Measurements from ENCODE around the gene CEACAM1. TPM values are rescaled to one million over a fixed set of nuclear protein-coding genes. Genes with fewer than 3 reads are reported as not detected.

Gene CEACAM1
- total and polyA plus RNA-seq, 2 donors (not counting 1 experiment from before 2014, with no cell fraction given) = 0.03 TPM; not detected in 1

- Histone ChIP-seq H3K27ac (ENCODE audit: insufficient read depth, low read length) (no peak overlapping the region), H3K9ac (ENCODE audit: insufficient read depth, low read length) (no peak overlapping the region), H3K36me3 (ENCODE audit: control insufficient read depth, insufficient read depth, low read length) (no peaks in the 10 kb centered on the region), H2AFZ (ENCODE audit: low read length) (no peak overlapping the region), H3K79me2 (ENCODE audit: control insufficient read depth, insufficient read depth, low read length) (no peaks in the 10 kb centered on the region), H3K9me3 (ENCODE audit: control insufficient read depth, insufficient read depth, low read depth, low read length) (no peaks in the 10 kb centered on the region), H3K27me3 (ENCODE audit: control insufficient read depth, insufficient read depth, low read length) (no peaks in the 10 kb centered on the region), H3K4me2 (ENCODE audit: extremely low read depth, insufficient read depth, low read length) (no peak overlapping the region), H3K4me3 (replicated peaks in 1 of 4; ENCODE audit: control extremely low read depth in 1 of 4, insufficient read depth in 1 of 4, low read depth in 3 of 4, low read length in 4 of 4) (no peak overlapping the region), H3K4me1 (ENCODE audit: control insufficient read depth, extremely low read depth, insufficient read depth, low read length) (no peaks in the 10 kb centered on the region), H4K20me1 (ENCODE audit: control insufficient read depth, extremely low read depth, insufficient read depth, low read length) (no peaks in the 10 kb centered on the region)
- TF ChIP-seq CTCF (conservative IDR thresholded peaks at IDR 0.05 in 1 of 2, IDR thresholded peaks at IDR 0.05 in 1 of 2; ENCODE audit: low read depth in 1 of 2, low read length in 2 of 2) (no peak), EZH2 (IDR thresholded peaks at IDR 0.05; ENCODE audit: low read length, missing control alignments) (no peak)
- no peak for DNase-seq (ENCODE audit: low read depth in 2 of 2)
These were observed 45.4 kb upstream of the CEACAM1 start for GRCh38 chr19:42573642-42574041.

DNA sequence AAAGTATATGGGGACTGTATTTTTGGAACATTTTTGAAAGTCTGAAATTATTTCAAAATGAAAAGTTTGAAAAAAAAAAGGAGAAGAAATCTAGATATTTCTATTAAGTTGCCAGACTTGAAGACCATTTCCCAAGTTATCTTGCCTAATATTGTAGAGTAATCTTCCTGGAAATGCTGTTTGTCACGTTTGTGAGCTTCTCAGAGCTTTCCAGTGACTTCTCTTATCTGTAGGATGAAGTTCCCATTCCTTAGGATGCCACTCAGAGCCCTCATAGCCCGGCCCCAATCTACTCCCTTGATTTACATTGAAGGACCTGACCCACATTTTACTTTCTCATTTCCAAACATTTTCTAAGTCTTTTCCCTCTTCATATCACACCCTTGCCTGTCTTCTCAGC lies 42.8 kb upstream of the CEACAM1 start:
- no peak overlapping the region for H3K9ac ChIP-seq (ENCODE audit: insufficient read depth, low read length)
- H3K4me2 ChIP-seq (ENCODE audit: extremely low read depth, insufficient read depth, low read length) = no peak overlapping the region
- no peak overlapping the region for H2AFZ ChIP-seq (ENCODE audit: low read length)
- H4K20me1 ChIP-seq (ENCODE audit: control insufficient read depth, extremely low read depth, insufficient read depth, low read length) = no peaks in the 10 kb centered on the region
- no peak overlapping the region for H3K27ac ChIP-seq (ENCODE audit: insufficient read depth, low read length)
- H3K4me3 ChIP-seq (replicated peaks in 1 of 4; ENCODE audit: control extremely low read depth in 1 of 4, insufficient read depth in 1 of 4, low read depth in 3 of 4, low read length in 4 of 4) = no peak overlapping the region
- H3K4me1 ChIP-seq (ENCODE audit: control insufficient read depth, extremely low read depth, insufficient read depth, low read length) = no peaks in the 10 kb centered on the region
- no peak for DNase-seq (ENCODE audit: low read depth in 2 of 2)
- no peak for TF ChIP-seq EZH2 (IDR thresholded peaks at IDR 0.05; ENCODE audit: low read length, missing control alignments)
- no peak for TF ChIP-seq CTCF (conservative IDR thresholded peaks at IDR 0.05 in 1 of 2, IDR thresholded peaks at IDR 0.05 in 1 of 2; ENCODE audit: low read depth in 1 of 2, low read length in 2 of 2)
- no peaks in the 10 kb centered on the region for H3K36me3 ChIP-seq (ENCODE audit: control insufficient read depth, insufficient read depth, low read length)
- no peaks in the 10 kb centered on the region for H3K79me2 ChIP-seq (ENCODE audit: control insufficient read depth, insufficient read depth, low read length)
- no peaks in the 10 kb centered on the region for H3K9me3 ChIP-seq (ENCODE audit: control insufficient read depth, insufficient read depth, low read depth, low read length)
- peaks cover 3% of the 10 kb centered on the region for H3K27me3 ChIP-seq (ENCODE audit: control insufficient read depth, insufficient read depth, low read length)

DNA sequence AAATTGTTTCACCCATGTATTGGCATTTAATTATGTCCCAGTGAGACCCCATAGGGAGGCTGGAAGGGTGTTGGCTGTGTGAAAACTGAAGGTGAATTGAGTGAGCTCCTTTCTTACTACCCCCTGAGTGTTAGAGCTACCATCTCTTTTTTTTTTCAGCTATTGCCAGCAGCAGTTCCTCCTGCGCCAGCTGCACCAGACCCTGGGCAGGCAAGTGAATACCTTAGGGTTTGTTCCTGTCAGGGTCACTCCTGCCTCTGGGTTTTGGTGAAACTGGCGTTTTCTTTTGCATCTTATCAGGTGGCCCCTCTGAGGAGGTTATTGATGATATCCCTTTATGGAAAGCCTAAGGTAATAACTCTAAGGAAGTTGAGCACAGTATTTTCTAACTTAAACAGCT lies 40.9 kb upstream of the CEACAM1 start:
- Histone ChIP-seq H3K27ac (ENCODE audit: insufficient read depth, low read length) (no peak overlapping the region), H3K4me1 (ENCODE audit: control insufficient read depth, extremely low read depth, insufficient read depth, low read length) (no peaks in the 10 kb centered on the region), H3K9ac (ENCODE audit: insufficient read depth, low read length) (no peak overlapping the region), H3K36me3 (ENCODE audit: control insufficient read depth, insufficient read depth, low read length) (no peaks in the 10 kb centered on the region), H2AFZ (ENCODE audit: low read length) (no peak overlapping the region), H3K4me3 (replicated peaks in 1 of 4; ENCODE audit: control extremely low read depth in 1 of 4, insufficient read depth in 1 of 4, low read depth in 3 of 4, low read length in 4 of 4) (no peak overlapping the region), H3K9me3 (ENCODE audit: control insufficient read depth, insufficient read depth, low read depth, low read length) (no peaks in the 10 kb centered on the region), H3K4me2 (ENCODE audit: extremely low read depth, insufficient read depth, low read length) (no peak overlapping the region), H3K27me3 (ENCODE audit: control insufficient read depth, insufficient read depth, low read length) (peaks cover 3% of the 10 kb centered on the region), H3K79me2 (ENCODE audit: control insufficient read depth, insufficient read depth, low read length) (no peaks in the 10 kb centered on the region), H4K20me1 (ENCODE audit: control insufficient read depth, extremely low read depth, insufficient read depth, low read length) (no peaks in the 10 kb centered on the region)
- no peak for TF ChIP-seq EZH2 (IDR thresholded peaks at IDR 0.05; ENCODE audit: low read length, missing control alignments)
- TF ChIP-seq CTCF (conservative IDR thresholded peaks at IDR 0.05 in 1 of 2, IDR thresholded peaks at IDR 0.05 in 1 of 2; ENCODE audit: low read depth in 1 of 2, low read length in 2 of 2) = no peak
- no peak for DNase-seq (ENCODE audit: low read depth in 2 of 2)

Data from fibroblast of lung (primary cell).